Muscle layer of colon (tissue), 2 donors: ENCODE data around the gene FLT3LG.
"Not testable (repeated sequence)": the region's sequence is repeated elsewhere in the genome, so short reads cannot be mapped to it uniquely, and the experiment has no call there.

ENCODE experiments used
- H3K27ac ChIP-seq: one replicate; pipeline ENCODE4 v1.7.0; 2013; ENCODE audit warnings: low read depth, mild to moderate bottlenecking, low read length, moderate library complexity
- H3K27me3 ChIP-seq, 2 donors: one replicate each; pipeline ENCODE4 v1.7.0; 2013; ENCODE audit warnings: low read length in 2 of 2, mild to moderate bottlenecking in 2 of 2; ENCODE audit not compliant: insufficient read depth in 2 of 2, control insufficient read depth in 1 of 2
- H3K36me3 ChIP-seq: one replicate; pipeline ENCODE4 v1.7.0; 2013; ENCODE audit warnings: mild to moderate bottlenecking, low read length; ENCODE audit not compliant: insufficient read depth
- H3K4me1 ChIP-seq: one replicate; pipeline ENCODE4 v1.7.0; 2013; ENCODE audit warnings: mild to moderate bottlenecking, low read length; ENCODE audit not compliant: insufficient read depth
- H3K4me3 ChIP-seq, 2 donors: one replicate each; pipeline ENCODE4 v1.7.0; 2013; ENCODE audit warnings: low read length in 2 of 2, low read depth in 1 of 2, mild to moderate bottlenecking in 1 of 2, moderate library complexity in 1 of 2
- H3K9ac ChIP-seq: one replicate; pipeline ENCODE4 v1.7.0; 2013; ENCODE audit warnings: low read length
- H3K9me3 ChIP-seq: one replicate; pipeline ENCODE4 v1.7.0; 2013; ENCODE audit warnings: mild to moderate bottlenecking, low read length
- donor health status: abdominal sarcoma.
- donor health status: Adenocarcinoma of cecum.

Gene FLT3LG

DNA sequence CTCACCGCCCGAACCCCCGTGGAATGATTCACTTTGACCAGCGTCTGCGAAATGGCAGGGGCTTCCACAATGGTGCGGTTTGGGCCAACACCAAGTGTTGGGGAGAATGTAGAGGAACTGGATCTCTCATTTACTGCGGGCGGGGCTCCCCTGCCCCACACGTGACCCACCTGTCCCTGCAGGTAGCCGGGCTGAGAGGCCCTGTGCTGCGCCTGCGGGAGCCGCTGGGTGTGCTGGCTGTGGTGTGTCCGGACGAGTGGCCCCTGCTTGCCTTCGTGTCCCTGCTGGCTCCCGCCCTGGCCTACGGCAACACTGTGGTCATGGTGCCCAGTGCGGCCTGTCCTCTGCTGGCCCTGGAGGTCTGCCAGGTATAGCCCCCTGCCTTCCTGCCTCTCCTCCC, 5.8 kb upstream of the FLT3LG start:
- Histone ChIP-seq H3K27me3 (no peaks in the 10 kb centered on the region), H3K27ac (no peak overlapping the region), H3K9me3 (no peaks in the 10 kb centered on the region), H3K4me3 (no peak overlapping the region), H3K9ac (no peak overlapping the region), H3K4me1 (no peaks in the 10 kb centered on the region), H3K36me3 (no peaks in the 10 kb centered on the region)

DNA sequence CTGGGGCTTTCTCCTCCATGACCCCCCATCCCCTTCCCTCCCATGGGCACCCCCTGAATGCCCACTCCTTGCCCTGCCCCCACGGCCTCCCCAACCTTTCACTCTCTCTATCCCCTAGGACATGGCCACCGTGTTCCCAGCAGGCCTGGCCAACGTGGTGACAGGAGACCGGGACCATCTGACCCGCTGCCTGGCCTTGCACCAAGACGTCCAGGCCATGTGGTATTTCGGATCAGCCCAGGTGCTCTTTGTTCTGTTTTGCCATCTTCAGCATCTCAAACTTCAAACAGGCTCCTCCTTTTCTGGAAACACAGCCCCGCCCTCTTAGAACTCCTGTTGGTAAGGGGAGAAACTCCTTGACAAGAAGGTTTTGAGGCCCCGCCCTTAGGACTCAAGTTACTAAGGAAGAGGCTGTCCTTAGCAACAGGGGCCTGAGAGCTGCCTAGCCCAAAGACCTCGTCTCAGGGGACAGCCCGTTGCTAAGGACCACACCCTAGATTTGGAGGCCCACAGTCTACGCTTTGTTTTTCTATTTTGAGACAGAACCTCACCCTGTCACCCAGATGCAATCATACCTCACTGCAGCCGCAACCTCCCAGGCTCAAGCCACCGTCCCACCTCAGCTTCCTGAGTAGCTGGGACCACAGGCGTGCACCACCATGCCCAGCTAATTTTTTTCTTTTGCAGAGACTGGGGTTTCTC, 5.1 kb upstream of the FLT3LG start:
- peaks cover 6% of the 10 kb centered on the region for H3K4me1 ChIP-seq
- H3K4me3 ChIP-seq, result no peak overlapping the region
- no peaks in the 10 kb centered on the region for H3K27me3 ChIP-seq
- H3K9me3 ChIP-seq, result no peaks in the 10 kb centered on the region
- no peak overlapping the region for H3K9ac ChIP-seq
- no peaks in the 10 kb centered on the region for H3K36me3 ChIP-seq
- no peak overlapping the region for H3K27ac ChIP-seq

GRCh38 chr19:49469828-49470614, 4.0 kb upstream of the FLT3LG start:
- Histone ChIP-seq H3K4me3 (no peak overlapping the region), H3K9me3 (no peaks in the 10 kb centered on the region), H3K27ac (no peak overlapping the region), H3K36me3 (no peaks in the 10 kb centered on the region), H3K27me3 (no peaks in the 10 kb centered on the region), H3K4me1 (peaks cover 12% of the 10 kb centered on the region), H3K9ac (no peak overlapping the region)

DNA sequence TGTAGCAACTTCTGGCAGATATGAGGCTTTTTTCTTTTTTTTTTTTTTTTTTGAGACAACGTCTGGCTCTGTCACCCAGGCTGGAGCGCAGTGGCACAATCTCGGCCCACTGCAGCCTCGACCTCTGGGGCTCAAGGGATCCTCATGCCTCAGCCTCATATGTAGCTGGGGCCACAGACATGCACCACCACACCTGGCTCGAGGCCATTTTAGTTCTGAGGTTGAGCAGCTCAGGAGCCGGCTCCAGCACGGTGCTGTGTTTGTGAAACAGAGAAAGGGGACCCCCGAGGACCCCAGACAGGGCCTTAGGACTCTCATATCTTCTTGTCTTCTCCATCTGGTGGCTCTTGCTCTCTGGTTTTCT, 3.4 kb upstream of the FLT3LG start:
- H3K9ac ChIP-seq, result no peak overlapping the region

DNA sequence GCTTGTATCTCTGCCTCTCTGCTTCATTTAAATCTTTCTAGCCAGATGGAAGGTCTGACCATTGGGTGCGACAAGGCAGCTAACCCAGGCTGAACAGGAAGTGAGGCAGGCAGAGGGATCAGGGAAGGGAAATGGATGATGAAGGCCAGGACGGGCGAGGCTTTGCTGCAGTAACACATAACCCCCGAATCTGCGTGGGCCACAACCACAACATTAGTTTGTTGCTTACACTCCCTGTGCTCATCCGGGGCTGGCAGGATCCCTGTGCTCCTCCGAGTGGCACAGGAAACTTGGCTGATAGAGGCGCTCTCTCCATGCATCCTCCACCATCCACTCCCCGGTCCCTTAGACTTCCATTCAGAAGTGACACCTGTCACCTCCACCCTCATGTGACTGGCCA, 1.1 kb upstream of the FLT3LG start:
- Histone ChIP-seq H3K27me3 (no peaks in the 10 kb centered on the region), H3K4me3 (no peak overlapping the region), H3K36me3 (no peaks in the 10 kb centered on the region), H3K4me1 (peaks cover 17% of the 10 kb centered on the region), H3K27ac (no peak overlapping the region), H3K9me3 (no peaks in the 10 kb centered on the region), H3K9ac (no peak overlapping the region)

More for the DNA sequence above, 3.4 kb upstream of the FLT3LG start:
- no peak overlapping the region for H3K27ac ChIP-seq
- no peaks in the 10 kb centered on the region for H3K36me3 ChIP-seq
- H3K9me3 ChIP-seq, result no peaks in the 10 kb centered on the region
- H3K4me3 ChIP-seq, result no peak overlapping the region
- H3K4me1 ChIP-seq, result peaks cover 17% of the 10 kb centered on the region
- H3K27me3 ChIP-seq, result no peaks in the 10 kb centered on the region

GRCh38 chr19:49473501-49473867, 531 bp upstream of the FLT3LG start:
- not testable (repeated sequence) for H3K36me3 ChIP-seq, H3K27me3 ChIP-seq, H3K9me3 ChIP-seq
- peaks cover 17% of the 10 kb centered on the region for H3K4me1 ChIP-seq
- H3K27ac ChIP-seq, result peak overlapping the region; percentile 75
- peak overlapping the region; percentile 45 for H3K9ac ChIP-seq
- H3K4me3 ChIP-seq, result peak overlapping the region; percentile 54 to 58

DNA sequence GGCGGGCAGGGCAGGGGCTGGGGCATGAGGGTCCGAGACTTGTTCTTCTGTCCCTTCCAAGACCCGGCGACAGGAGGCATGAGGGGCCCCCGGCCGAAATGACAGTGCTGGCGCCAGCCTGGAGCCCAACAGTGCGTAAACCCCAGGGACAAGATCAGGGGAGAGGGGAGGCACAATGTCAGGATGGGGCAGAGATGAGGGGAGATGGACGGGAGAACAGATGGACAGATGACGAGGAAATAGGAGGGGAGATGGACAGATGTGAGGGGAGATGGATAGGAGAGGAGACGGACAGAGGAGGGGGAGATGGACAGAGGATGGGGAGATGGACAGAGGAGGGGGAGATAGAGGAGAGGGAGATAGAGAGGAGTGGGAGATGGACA, 518 bp downstream of the FLT3LG start:
- Histone ChIP-seq H3K4me1 (peaks cover 17% of the 10 kb centered on the region), H3K9ac (peak overlapping the region; percentile 45), H3K4me3 (peak overlapping the region; percentile 54 to 58), H3K9me3 (no peaks in the 10 kb centered on the region), H3K36me3 (no peaks in the 10 kb centered on the region), H3K27me3 (no peaks in the 10 kb centered on the region), H3K27ac (peak overlapping the region; percentile 75)

DNA sequence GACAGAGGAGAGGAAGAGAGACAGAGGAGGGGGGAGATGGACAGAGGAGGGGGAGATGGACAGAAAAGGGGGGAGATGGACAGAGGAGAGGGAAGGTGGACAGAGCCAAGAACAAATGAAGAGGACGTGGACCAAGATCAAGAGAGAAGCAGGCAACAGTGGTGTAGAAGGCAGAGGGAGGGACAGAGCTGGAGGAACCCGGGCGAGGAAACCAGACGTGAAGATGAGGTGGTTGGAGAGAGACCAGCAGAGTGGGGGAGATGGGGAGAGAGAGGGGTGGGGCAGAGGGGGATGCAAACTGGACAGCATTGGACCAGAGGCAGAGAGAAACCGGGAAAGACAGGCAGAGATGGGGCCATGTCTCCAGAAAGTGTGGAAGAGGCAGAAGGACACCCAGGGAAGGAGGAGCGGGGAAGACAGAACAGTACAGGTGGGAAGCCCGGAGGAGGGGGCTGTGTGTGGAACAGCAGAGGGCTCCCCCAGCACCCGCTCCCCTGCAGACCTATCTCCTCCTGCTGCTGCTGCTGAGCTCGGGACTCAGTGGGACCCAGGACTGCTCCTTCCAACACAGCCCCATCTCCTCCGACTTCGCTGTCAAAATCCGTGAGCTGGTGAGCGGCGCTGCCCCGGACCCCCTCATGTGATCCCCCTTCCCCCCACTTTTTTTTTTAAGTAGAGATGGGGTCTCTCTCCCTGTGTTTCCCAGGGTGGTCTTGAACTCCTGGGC, 1.3 kb downstream of the FLT3LG start:
- H3K4me1 ChIP-seq, result peaks cover 17% of the 10 kb centered on the region
- H3K27ac ChIP-seq, result no peak overlapping the region
- H3K4me3 ChIP-seq, result peak overlapping the region in 1 of 2 donors; percentile 54
- no peaks in the 10 kb centered on the region for H3K36me3 ChIP-seq
- no peaks in the 10 kb centered on the region for H3K9me3 ChIP-seq
- no peaks in the 10 kb centered on the region for H3K27me3 ChIP-seq
- peak overlapping the region; percentile 45 for H3K9ac ChIP-seq

DNA sequence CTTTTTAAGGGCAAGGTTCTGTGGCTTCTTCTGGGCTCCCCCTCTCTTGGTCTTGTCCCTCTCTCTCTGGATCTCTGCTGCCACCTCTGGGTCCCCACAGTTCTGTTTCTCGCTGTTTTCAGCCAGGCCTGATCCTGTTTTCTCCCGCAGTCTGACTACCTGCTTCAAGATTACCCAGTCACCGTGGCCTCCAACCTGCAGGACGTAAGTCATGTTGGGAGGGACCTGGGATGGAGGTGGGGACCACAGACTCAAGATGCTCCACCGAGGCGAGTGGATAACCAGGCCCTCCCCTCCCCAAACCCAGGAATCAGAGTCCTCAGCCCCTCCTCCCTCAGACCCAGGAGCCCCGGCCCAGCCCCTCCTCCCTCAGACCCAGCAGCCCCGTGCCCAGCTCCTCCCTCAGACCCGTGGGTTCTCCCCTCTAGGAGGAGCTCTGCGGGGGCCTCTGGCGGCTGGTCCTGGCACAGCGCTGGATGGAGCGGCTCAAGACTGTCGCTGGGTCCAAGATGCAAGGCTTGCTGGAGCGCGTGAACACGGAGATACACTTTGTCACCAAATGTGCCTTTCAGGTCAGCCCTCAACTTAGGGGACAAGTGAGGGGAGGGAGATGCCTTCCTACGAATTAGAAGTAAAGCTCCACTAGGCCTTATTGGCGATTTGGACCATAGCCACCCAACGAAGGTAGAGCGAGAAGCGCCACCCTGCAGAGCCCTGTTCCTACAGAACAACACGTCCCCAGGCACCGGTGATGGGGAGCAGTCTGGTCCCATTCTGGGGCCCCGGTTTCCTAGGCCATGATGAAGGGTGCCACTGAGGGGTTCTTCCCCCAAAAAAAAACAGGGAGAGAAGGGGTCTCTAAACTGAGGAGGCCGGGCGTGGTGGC, 2.2 kb downstream of the FLT3LG start:
- H3K9me3 ChIP-seq, result no peaks in the 10 kb centered on the region
- H3K9ac ChIP-seq, result no peak overlapping the region
- H3K4me1 ChIP-seq, result peaks cover 17% of the 10 kb centered on the region
- H3K27ac ChIP-seq, result peak overlapping the region; percentile 7
- H3K36me3 ChIP-seq, result no peaks in the 10 kb centered on the region
- no peaks in the 10 kb centered on the region for H3K27me3 ChIP-seq
- H3K4me3 ChIP-seq, result no peak overlapping the region

- Histone ChIP-seq H3K36me3 (no peaks in the 10 kb centered on the region), H3K27ac (no peak overlapping the region), H3K4me3 (no peak overlapping the region), H3K9me3 (no peaks in the 10 kb centered on the region), H3K9ac (no peak overlapping the region), H3K4me1 (peaks cover 4% of the 10 kb centered on the region), H3K27me3 (no peaks in the 10 kb centered on the region)
These were observed 6.1 kb downstream of the FLT3LG start for GRCh38 chr19:49479975-49480628.
